Loucy (cell line): ENCODE measurements around the gene PPP1R12A.

Experiments used
- H2AFZ ChIP-seq: fragments of 200-600 bp; sonication (generic); 2 replicates; pipeline ENCODE4 v1.6.0; 2016; ENCODE audit warnings: antibody characterized with exemption, mild to moderate bottlenecking, low read length, moderate library complexity
- H3F3A ChIP-seq: fragments of 200-600 bp; 2 replicates; pipeline ENCODE4 v1.6.0; 2016; ENCODE audit warnings: antibody characterized with exemption, low read depth, mild to moderate bottlenecking
- H3K27me3 ChIP-seq: fragments of 200-600 bp; sonication (generic); 2 replicates; pipeline ENCODE4 v1.6.1; 2014; ENCODE audit warnings: low read length, mild to moderate bottlenecking; ENCODE audit not compliant: insufficient read depth, poor library complexity, severe bottlenecking
- H3K36me3 ChIP-seq: fragments of 200-600 bp; sonication (generic); 2 replicates; pipeline ENCODE4 v1.6.1; 2016; ENCODE audit warnings: low read length; ENCODE audit not compliant: insufficient read depth
- H3K4me1 ChIP-seq: fragments of 200-600 bp; sonication (generic); 2 replicates; pipeline ENCODE4 v1.5.1; 2014; ENCODE audit warnings: low read length, mild to moderate bottlenecking; ENCODE audit not compliant: insufficient read depth, poor library complexity, severe bottlenecking
- H3K4me2 ChIP-seq: fragments of 200-600 bp; sonication (generic); 2 replicates; pipeline ENCODE4 v1.6.0; 2014; ENCODE audit warnings: antibody characterized with exemption, low read length, low read depth, mild to moderate bottlenecking; ENCODE audit not compliant: poor library complexity, severe bottlenecking
- H3K4me3 ChIP-seq: fragments of 200-600 bp; sonication (generic); 2 replicates; pipeline ENCODE4 v1.5.1; 2014; ENCODE audit warnings: low read length, mild to moderate bottlenecking, mixed read lengths; ENCODE audit not compliant: poor library complexity, severe bottlenecking
- H3K79me2 ChIP-seq: fragments of 200-600 bp; sonication (generic); 2 replicates; pipeline ENCODE4 v1.6.1; 2014; ENCODE audit warnings: low read length; ENCODE audit not compliant: insufficient read depth
- H3K9ac ChIP-seq: fragments of 200-600 bp; sonication (generic); 2 replicates; pipeline ENCODE4 v1.6.0; 2014; ENCODE audit warnings: mild to moderate bottlenecking, low read depth, low read length, moderate library complexity; ENCODE audit not compliant: poor library complexity, severe bottlenecking
- H3K9me2 ChIP-seq: fragments of 200-600 bp; sonication (generic); replicated peaks from 2 replicates; pipeline ENCODE4 v1.6.1; 2016; ENCODE audit warnings: low read depth, low read length, mixed read lengths
- H3K9me3 ChIP-seq: fragments of 200-600 bp; sonication (generic); 2 replicates; pipeline ENCODE4 v1.6.1; 2014; ENCODE audit warnings: mild to moderate bottlenecking, antibody characterized with exemption, low read length, low read depth; ENCODE audit not compliant: insufficient read depth
- H4K20me1 ChIP-seq: fragments of 200-600 bp; sonication (generic); 2 replicates; pipeline ENCODE4 v1.6.0; 2014; ENCODE audit warnings: antibody characterized with exemption, low read length, mild to moderate bottlenecking; ENCODE audit not compliant: insufficient read depth, poor library complexity, severe bottlenecking
- CTCF ChIP-seq: fragments of 200-600 bp; sonication (generic); conservative IDR thresholded peaks from 2 replicates; pipeline ENCODE4 v1.5.1; 2014; ENCODE audit warnings: mild to moderate bottlenecking, antibody characterized with exemption, low read length
- EZH2phosphoT487 ChIP-seq: fragments of 200-600 bp; IDR thresholded peaks from 2 replicates; pipeline ENCODE4 v1.6.1; 2018; ENCODE audit warnings: antibody characterized with exemption, mild to moderate bottlenecking, moderate library complexity, borderline replicate concordance

The PPP1R12A gene

GRCh38 chr12:79920421-79921238 lies 14.3 kb downstream of the PPP1R12A start:
- no peaks in the 10 kb centered on the region for H3F3A ChIP-seq
- no peak overlapping the region for H3K9ac ChIP-seq
- H4K20me1 ChIP-seq: peaks cover 91% of the 10 kb centered on the region
- peaks cover 97% of the 10 kb centered on the region for H3K79me2 ChIP-seq
- no peak for TF ChIP-seq EZH2phosphoT487
- no peak for TF ChIP-seq CTCF
- H3K4me1 ChIP-seq: peaks cover 18% of the 10 kb centered on the region
- H2AFZ ChIP-seq: no peak overlapping the region
- no peaks in the 10 kb centered on the region for H3K9me3 ChIP-seq
- H3K27me3 ChIP-seq: no peaks in the 10 kb centered on the region
- H3K36me3 ChIP-seq: no peaks in the 10 kb centered on the region
- H3K4me3 ChIP-seq: no peak overlapping the region
- H3K9me2 ChIP-seq: no peaks in the 10 kb centered on the region
- no peak overlapping the region for H3K4me2 ChIP-seq

- H3K9me2 ChIP-seq: no peaks in the 10 kb centered on the region
- no peaks in the 10 kb centered on the region for H3K36me3 ChIP-seq
- no peaks in the 10 kb centered on the region for H3K27me3 ChIP-seq
- peaks cover 97% of the 10 kb centered on the region for H3K79me2 ChIP-seq
- H3K4me2 ChIP-seq: no peak overlapping the region
- no peak overlapping the region for H3K4me3 ChIP-seq
- H3F3A ChIP-seq: no peaks in the 10 kb centered on the region
- H3K4me1 ChIP-seq: peaks cover 9% of the 10 kb centered on the region
- TF ChIP-seq CTCF (no peak), EZH2phosphoT487 (no peak)
- no peak overlapping the region for H3K9ac ChIP-seq
- H2AFZ ChIP-seq: no peak overlapping the region
- peaks cover 91% of the 10 kb centered on the region for H4K20me1 ChIP-seq
- H3K9me3 ChIP-seq: no peaks in the 10 kb centered on the region
Observed at GRCh38 chr12:79919762-79920161, 15.1 kb downstream of the PPP1R12A start.

- Histone ChIP-seq H4K20me1 (peaks cover 86% of the 10 kb centered on the region), H3K9ac (no peak overlapping the region), H2AFZ (no peak overlapping the region), H3K4me1 (peaks cover 1% of the 10 kb centered on the region), H3F3A (no peaks in the 10 kb centered on the region), H3K36me3 (no peaks in the 10 kb centered on the region), H3K4me3 (no peak overlapping the region), H3K4me2 (no peak overlapping the region), H3K27me3 (no peaks in the 10 kb centered on the region), H3K9me3 (no peaks in the 10 kb centered on the region), H3K9me2 (no peaks in the 10 kb centered on the region), H3K79me2 (peaks cover 98% of the 10 kb centered on the region)
- no peak for TF ChIP-seq CTCF
- TF ChIP-seq EZH2phosphoT487: no peak
Observed at GRCh38 chr12:79916826-79917225, 18.1 kb downstream of the PPP1R12A start.
